HG03558 (cell line): Measurements from ENCODE around the gene SAFB.
A peak's percentile ranks its signal among the peaks of the same experiment; 100 is the strongest.
"Not testable (repeated sequence)": the region's sequence is repeated elsewhere in the genome, so short reads cannot be mapped to it uniquely, and the experiment has no call there.

Experiments used
- ATAC-seq: cut with Tn5 transposase; IDR thresholded peaks from one replicate; pipeline ENCODE4 v1.9.1; 2021; ENCODE audit warnings: moderate number of reproducible peaks; ENCODE audit not compliant: unreplicated experiment; ENCODE audit errors: extremely low read depth

The SAFB gene

GRCh38 chr19:5681391-5682106 is 58.7 kb downstream of the SAFB start:
- ATAC-seq: no peak

GRCh38 chr19:5682107-5682482 is 59.2 kb downstream of the SAFB start:
- ATAC-seq: no peak

GRCh38 chr19:5683177-5683886 is 60.4 kb downstream of the SAFB start:
- ATAC-seq: no peak

- ATAC-seq: no peak
These were observed 62.0 kb downstream of the SAFB start for GRCh38 chr19:5684694-5685430.

- no peak for ATAC-seq
These were observed 63.4 kb downstream of the SAFB start for GRCh38 chr19:5686326-5686646.

- no peak for ATAC-seq
These were observed 63.9 kb downstream of the SAFB start for GRCh38 chr19:5686647-5687359.

- ATAC-seq: no peak
These were observed 64.7 kb downstream of the SAFB start for GRCh38 chr19:5687360-5688198.

GRCh38 chr19:5688262-5688881 is 65.5 kb downstream of the SAFB start:
- not testable (repeated sequence) for ATAC-seq

GRCh38 chr19:5690125-5690954 is 67.5 kb downstream of the SAFB start, which contains the start of gene RPL36:
Gene RPL36, plus strand, starts transcription at chr19:5690295. Its CDS starts 213 bp downstream, at chr19:5690508.
- peak; percentile 33 for ATAC-seq

- no peak for ATAC-seq
These were observed 68.3 kb downstream of the SAFB start for GRCh38 chr19:5690955-5691821.

GRCh38 chr19:5691822-5692722 is 69.2 kb downstream of the SAFB start:
- no peak for ATAC-seq

- no peak for ATAC-seq
These were observed 69.9 kb downstream of the SAFB start for GRCh38 chr19:5692723-5693194.

GRCh38 chr19:5693195-5694166 is 70.6 kb downstream of the SAFB start:
- ATAC-seq: no peak

- ATAC-seq: no peak
These were observed 71.5 kb downstream of the SAFB start for GRCh38 chr19:5694167-5694955.
